NCI-H2107 (cell line): ENCODE data around the gene USH1G.
"Not testable (repeated sequence)": the region's sequence is repeated elsewhere in the genome, so short reads cannot be mapped to it uniquely, and the experiment has no call there.

Experiments
- DNase-seq: peaks from one replicate; lab custom pipeline; 2025; lab: John Stamatoyannopoulos, UW

The USH1G gene

GRCh38 chr17:74875155-74875976, 47.7 kb downstream of the USH1G start:
- no peak for DNase-seq

- no peak for DNase-seq
These were observed 48.4 kb downstream of the USH1G start for GRCh38 chr17:74874615-74875037.

- no peak for DNase-seq
These were observed 49.0 kb downstream of the USH1G start for GRCh38 chr17:74873874-74874614.

GRCh38 chr17:74873037-74873873, 49.8 kb downstream of the USH1G start:
- DNase-seq, result peak; percentile 96

- no peak for DNase-seq
These were observed 50.6 kb downstream of the USH1G start, which contains the start of gene FDXR for GRCh38 chr17:74872313-74873036. TSS of gene FDXR (minus strand) at chr17:74872994. CDS start at chr17:74872944, 50 bp downstream.

GRCh38 chr17:74871356-74872076, 51.5 kb downstream of the USH1G start:
- no peak for DNase-seq

- DNase-seq, result no peak
These were observed 52.5 kb downstream of the USH1G start for GRCh38 chr17:74870512-74870911.

- not testable (repeated sequence) for DNase-seq
These were observed 53.0 kb downstream of the USH1G start for GRCh38 chr17:74870028-74870427.

- no peak for DNase-seq
These were observed 54.2 kb downstream of the USH1G start for GRCh38 chr17:74868908-74869255.

- no peak for DNase-seq
These were observed 54.7 kb downstream of the USH1G start for GRCh38 chr17:74868251-74868907.

GRCh38 chr17:74866198-74866835, 56.7 kb downstream of the USH1G start:
- DNase-seq, result no peak
